ENCODE measurements around the gene HSPA1A.

HSPA1A gene

DNA sequence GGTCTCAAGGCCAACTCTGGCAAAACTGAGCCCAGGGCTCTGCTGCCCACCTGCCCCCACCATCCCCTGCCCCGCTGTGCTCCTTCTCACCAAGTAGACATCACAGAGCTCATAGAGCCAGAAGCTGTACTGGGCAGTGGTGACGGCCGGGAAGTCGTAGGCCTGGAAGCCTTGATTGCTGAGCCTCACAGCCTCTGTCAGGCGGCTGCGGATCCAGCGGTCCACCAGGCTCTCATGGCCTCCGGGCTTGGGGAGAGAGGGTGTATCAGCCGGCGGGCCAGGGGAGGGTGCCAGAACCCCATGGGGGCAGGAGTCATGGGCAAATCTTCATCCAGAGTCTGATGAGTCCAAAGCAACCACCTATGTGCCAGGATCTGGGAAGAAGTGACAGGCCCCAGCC lies 35.4 kb upstream of the HSPA1A start:
- Mint-ChIP-seq H3K36me3 (ENCODE audit: low read depth) (peaks cover 21% of the 10 kb centered on the region), H3K4me1 (peaks cover 27% of the 10 kb centered on the region), H3K4me3 (no peak overlapping the region), H3K27ac (no peak overlapping the region), H3K9me3 (no peaks in the 10 kb centered on the region), H3K27me3 (ENCODE audit: low read depth, poor library complexity) (no peaks in the 10 kb centered on the region)
- DNase-seq = no peak
- TF ChIP-seq, protein P1, sequence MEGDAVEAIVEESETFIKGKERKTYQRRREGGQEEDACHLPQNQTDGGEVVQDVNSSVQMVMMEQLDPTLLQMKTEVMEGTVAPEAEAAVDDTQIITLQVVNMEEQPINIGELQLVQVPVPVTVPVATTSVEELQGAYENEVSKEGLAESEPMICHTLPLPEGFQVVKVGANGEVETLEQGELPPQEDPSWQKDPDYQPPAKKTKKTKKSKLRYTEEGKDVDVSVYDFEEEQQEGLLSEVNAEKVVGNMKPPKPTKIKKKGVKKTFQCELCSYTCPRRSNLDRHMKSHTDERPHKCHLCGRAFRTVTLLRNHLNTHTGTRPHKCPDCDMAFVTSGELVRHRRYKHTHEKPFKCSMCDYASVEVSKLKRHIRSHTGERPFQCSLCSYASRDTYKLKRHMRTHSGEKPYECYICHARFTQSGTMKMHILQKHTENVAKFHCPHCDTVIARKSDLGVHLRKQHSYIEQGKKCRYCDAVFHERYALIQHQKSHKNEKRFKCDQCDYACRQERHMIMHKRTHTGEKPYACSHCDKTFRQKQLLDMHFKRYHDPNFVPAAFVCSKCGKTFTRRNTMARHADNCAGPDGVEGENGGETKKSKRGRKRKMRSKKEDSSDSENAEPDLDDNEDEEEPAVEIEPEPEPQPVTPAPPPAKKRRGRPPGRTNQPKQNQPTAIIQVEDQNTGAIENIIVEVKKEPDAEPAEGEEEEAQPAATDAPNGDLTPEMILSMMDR (IDR thresholded peaks at IDR 0.05) = no peak

DNA sequence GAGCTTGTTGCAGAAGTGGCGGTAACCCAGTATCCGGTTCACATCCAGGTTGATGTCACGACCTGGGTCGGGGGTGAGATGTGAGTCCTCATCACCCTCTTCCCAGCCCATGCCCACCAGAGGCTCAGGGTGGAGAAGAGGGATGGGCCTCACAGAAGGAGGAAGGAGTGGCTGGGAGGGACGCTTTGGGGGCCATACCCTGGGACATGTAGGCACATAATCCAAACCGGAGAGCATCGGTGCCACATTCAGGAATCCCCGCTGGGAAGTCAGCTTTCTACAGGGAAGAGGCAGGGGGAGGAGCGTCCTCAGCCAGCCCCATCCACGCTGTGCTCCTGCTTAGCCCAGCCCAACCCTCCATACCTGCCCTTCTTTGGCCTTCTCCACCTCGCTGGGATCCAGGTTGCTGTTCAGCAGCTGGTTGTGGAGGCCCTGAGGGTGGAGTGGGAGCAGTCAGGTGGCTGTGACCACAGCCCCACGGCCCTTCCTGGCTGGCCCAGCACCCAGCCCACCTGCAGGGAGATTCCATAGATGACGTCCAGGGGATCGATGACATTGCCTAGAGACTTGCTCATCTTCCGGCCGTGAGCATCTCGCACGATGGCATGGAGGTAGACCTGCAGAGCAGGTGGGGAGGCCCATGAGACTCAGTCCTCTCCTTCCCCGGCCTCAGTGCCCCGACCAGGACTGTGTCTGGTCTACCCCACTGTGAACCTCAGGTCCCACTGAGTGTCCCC lies 34.7 kb upstream of the HSPA1A start:
- peak overlapping the region; percentile 68 for H3K27ac Mint-ChIP-seq
- H3K4me1 Mint-ChIP-seq = peaks cover 21% of the 10 kb centered on the region
- H3K36me3 Mint-ChIP-seq (ENCODE audit: low read depth) = peaks cover 23% of the 10 kb centered on the region
- H3K27me3 Mint-ChIP-seq (ENCODE audit: low read depth, poor library complexity) = no peaks in the 10 kb centered on the region
- TF ChIP-seq, protein P1 (IDR thresholded peaks at IDR 0.05) = no peak
- DNase-seq = no peak
- H3K9me3 Mint-ChIP-seq = no peaks in the 10 kb centered on the region
- H3K4me3 Mint-ChIP-seq = no peak overlapping the region

DNA sequence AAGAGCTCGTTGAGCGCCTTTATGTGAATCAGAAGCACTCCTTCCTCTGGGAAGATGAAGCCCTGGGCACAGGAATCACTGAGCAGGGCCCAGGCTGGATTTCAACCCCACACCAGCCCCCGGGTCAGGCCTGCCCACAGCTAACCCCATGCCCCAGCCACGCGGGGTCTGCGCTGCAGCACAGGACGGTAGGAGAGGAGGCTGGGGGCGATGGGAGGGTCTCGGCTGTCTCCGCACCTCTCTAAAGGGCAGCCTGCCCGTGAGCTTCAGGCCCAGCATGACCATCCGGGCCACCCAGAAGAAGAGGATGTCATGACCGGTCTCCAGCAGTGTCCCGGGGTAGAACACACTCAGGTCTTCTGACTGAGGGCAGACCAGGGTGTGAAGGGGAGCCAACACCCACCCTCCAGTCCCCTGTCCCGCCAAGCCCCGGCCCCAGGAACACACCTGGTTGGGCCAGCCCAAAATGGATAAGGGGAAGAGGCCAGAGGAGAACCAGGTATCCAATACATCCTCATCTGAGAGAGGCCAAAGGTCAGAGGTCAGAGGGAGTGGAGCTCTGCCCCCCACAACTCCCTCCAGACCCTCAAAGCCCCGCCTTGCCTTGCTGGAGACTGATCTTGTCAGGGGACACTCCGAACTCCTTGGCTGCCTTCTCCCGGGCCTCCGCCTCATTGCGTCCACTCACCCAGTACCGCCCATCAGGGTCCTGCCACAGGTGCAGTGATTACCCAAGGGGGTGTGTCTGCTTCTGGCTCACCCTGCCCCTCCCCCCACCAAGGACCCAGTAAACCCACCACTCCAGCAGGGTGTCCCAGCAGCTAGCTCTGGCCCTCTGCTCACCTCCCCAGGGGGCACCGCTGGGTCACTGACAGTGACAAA lies 33.9 kb upstream of the HSPA1A start:
- Mint-ChIP-seq H3K4me3 (no peak overlapping the region), H3K27me3 (ENCODE audit: low read depth, poor library complexity) (no peaks in the 10 kb centered on the region), H3K27ac (peak overlapping the region; percentile 68), H3K36me3 (ENCODE audit: low read depth) (peaks cover 28% of the 10 kb centered on the region), H3K4me1 (peaks cover 14% of the 10 kb centered on the region), H3K9me3 (no peaks in the 10 kb centered on the region)
- no peak for DNase-seq
- TF ChIP-seq, protein P1 (IDR thresholded peaks at IDR 0.05) = no peak

DNA sequence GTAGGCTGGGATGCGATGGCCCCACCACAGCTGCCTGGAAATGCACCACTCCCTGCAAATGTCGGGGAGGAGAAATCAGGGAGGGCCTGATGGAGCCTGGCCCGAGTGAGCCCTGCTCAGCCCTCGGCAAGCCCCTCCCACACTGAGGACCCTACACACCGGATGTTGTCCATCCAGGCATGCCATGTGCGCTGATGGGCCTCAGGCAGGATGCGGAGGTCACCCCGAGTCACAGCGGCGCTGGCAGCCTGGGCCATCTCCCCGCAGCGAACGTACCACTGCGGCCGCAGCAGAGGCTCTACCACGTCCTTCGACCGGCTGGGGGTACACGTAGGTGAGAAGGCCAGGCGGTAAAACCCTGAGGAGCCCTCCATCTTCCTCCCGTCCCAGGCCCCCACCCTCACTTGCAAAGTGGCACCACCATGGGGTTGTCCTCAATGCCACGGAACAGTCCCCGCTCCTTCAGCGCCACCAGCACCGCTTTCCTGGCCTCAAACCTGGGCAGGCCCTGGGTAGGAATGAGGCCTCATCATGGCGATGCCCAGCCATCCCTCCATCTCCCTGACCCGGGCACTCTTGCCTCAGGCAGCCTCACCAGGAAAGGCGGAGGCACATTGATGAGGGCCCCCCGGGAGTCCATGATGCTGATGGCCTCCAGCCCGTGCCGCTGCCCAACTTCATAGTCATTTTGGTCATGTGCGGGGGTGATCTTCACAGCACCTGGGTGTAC lies 33.1 kb upstream of the HSPA1A start:
- Mint-ChIP-seq H3K27me3 (ENCODE audit: low read depth, poor library complexity) (no peaks in the 10 kb centered on the region), H3K4me1 (peaks cover 8% of the 10 kb centered on the region), H3K9me3 (no peaks in the 10 kb centered on the region), H3K27ac (peak overlapping the region; percentile 22), H3K4me3 (no peak overlapping the region), H3K36me3 (ENCODE audit: low read depth) (peaks cover 32% of the 10 kb centered on the region)
- no peak for DNase-seq
- TF ChIP-seq, protein P1 (IDR thresholded peaks at IDR 0.05) = no peak

DNA sequence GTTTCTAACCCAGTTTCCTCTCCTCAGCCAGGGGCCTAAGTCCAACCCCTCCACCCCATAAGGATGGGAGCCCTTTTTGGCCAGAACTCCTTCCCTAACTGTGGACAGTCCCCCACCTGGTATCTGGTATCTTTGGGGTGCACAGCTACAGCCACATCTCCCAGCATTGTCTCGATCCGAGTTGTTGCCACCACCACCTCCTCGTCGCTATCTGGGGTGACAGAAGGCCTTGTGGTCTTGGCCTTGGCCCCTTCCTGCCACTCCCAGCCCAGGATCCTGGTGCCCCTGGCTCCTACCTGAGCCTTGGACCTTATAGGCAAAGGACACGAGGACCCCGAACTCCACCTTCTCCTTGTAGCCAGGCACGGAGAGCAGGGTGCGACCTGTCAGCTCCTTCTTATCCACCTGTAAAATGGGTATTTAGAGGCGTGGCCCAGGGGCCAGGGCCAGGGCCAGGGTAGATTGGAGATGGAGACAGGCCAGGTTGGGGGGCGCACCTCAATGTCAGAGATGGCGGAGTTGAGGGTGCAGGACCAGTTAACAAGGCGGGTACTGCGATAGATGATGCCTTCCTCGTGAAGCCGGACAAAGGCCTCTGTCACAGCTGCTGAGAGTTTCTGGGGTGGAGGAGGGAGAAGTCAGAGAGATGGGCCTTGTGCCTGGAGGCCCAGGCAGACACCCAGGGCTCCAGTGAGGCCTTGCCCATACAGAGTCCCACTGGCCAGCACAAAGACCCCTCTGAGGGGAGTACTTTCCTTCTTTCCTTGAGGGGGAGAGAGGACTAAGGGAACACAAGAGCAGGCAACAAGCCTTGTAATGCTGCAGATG lies 31.0 kb upstream of the HSPA1A start:
- TF ChIP-seq, protein P1 (IDR thresholded peaks at IDR 0.05) = no peak
- no peaks in the 10 kb centered on the region for H3K27me3 Mint-ChIP-seq (ENCODE audit: low read depth, poor library complexity)
- H3K9me3 Mint-ChIP-seq = no peaks in the 10 kb centered on the region
- no peak for DNase-seq
- H3K4me3 Mint-ChIP-seq = no peak overlapping the region
- H3K4me1 Mint-ChIP-seq = no peaks in the 10 kb centered on the region
- peak overlapping the region; percentile 51 for H3K27ac Mint-ChIP-seq
- H3K36me3 Mint-ChIP-seq (ENCODE audit: low read depth) = peaks cover 43% of the 10 kb centered on the region
